ENCODE measurements around the gene BCOR. TPM values are rescaled to one million over a fixed set of nuclear protein-coding genes. Genes with fewer than 3 reads are reported as not detected.
A peak's percentile ranks its signal among the peaks of the same experiment; 100 is the strongest.

BCOR gene
- total and polyA plus RNA-seq, 4 donors, result 5.6 to 23.0 (median 11.0) TPM

DNA sequence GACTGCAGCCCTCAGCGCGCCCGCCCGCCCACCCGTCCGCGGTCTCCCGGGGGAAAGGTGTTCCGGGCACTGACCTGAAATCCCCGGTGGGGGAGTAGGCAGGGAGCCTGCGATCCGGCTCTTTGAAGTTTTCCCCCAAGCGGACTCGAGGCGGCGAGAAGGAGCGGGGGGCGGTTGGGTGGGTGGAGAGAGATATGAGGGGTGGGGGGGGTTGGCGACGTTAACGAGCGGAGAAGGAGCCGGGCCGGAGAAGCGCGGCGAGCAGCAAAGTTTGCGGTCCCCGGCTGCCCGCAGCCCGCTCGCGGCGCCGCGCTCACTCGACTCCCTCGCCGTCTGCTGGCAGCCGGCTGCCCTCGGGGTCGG, 636 bp downstream of the BCOR start (continued):
- TF ChIP-seq, protein P1, sequence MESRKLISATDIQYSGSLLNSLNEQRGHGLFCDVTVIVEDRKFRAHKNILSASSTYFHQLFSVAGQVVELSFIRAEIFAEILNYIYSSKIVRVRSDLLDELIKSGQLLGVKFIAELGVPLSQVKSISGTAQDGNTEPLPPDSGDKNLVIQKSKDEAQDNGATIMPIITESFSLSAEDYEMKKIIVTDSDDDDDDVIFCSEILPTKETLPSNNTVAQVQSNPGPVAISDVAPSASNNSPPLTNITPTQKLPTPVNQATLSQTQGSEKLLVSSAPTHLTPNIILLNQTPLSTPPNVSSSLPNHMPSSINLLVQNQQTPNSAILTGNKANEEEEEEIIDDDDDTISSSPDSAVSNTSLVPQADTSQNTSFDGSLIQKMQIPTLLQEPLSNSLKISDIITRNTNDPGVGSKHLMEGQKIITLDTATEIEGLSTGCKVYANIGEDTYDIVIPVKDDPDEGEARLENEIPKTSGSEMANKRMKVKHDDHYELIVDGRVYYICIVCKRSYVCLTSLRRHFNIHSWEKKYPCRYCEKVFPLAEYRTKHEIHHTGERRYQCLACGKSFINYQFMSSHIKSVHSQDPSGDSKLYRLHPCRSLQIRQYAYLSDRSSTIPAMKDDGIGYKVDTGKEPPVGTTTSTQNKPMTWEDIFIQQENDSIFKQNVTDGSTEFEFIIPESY (IDR thresholded peaks at IDR 0.05), result no peak
- TF ChIP-seq EGR1 (IDR thresholded peaks at IDR 0.05; ENCODE audit: low read depth in 2 of 2), result no peak
- TF ChIP-seq, protein P2, sequence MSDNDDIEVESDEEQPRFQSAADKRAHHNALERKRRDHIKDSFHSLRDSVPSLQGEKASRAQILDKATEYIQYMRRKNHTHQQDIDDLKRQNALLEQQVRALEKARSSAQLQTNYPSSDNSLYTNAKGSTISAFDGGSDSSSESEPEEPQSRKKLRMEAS (IDR thresholded peaks at IDR 0.05), result no peak
- no peak for TF ChIP-seq RAD21 (IDR thresholded peaks at IDR 0.05)
- no peak for TF ChIP-seq TAF1 (conservative IDR thresholded peaks at IDR 0.05)

- H3K9ac ChIP-seq (ENCODE audit: low read depth in 1 of 2, low read length in 2 of 2), result peak overlapping the region in 1 of 2 donors; percentile 22
- H3K27me3 ChIP-seq (ENCODE audit: control insufficient read depth in 4 of 4, insufficient read depth in 4 of 4, low read length in 3 of 4), result no peaks in the 10 kb centered on the region
- peak overlapping the region; percentile 79 to 89 for H3K27ac ChIP-seq (ENCODE audit: low read depth in 1 of 2, low read length in 2 of 2)
- H3K4me3 ChIP-seq (ENCODE audit: low read depth in 1 of 3, low read length in 3 of 3), result peak overlapping the region in 2 of 3 donors; percentile 70 to 92
- H3K9me3 ChIP-seq (ENCODE audit: control insufficient read depth in 4 of 4, low read length in 3 of 4), result no peaks in the 10 kb centered on the region
- H3K36me3 ChIP-seq (ENCODE audit: control insufficient read depth in 4 of 4, insufficient read depth in 3 of 4, low read depth in 1 of 4, low read length in 3 of 4), result no peaks in the 10 kb centered on the region
- WGBS, result under 1% methylated on average over 66 of the region's 66 CpGs
- H3K4me1 ChIP-seq (ENCODE audit: control insufficient read depth in 4 of 4, insufficient read depth in 4 of 4, low read length in 3 of 4), result peaks cover 7 to 39% (median 14%) of the 10 kb centered on the region in 4 donors
- no peak for TF ChIP-seq NR2F2 (IDR thresholded peaks at IDR 0.05)
- TF ChIP-seq, protein P3, sequence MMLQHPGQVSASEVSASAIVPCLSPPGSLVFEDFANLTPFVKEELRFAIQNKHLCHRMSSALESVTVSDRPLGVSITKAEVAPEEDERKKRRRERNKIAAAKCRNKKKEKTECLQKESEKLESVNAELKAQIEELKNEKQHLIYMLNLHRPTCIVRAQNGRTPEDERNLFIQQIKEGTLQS (IDR thresholded peaks at IDR 0.05), result no peak
- no peak for TF ChIP-seq RXRA (IDR thresholded peaks at IDR 0.05)
- no peak for TF ChIP-seq TAF1 (conservative IDR thresholded peaks at IDR 0.05)
- TF ChIP-seq GABPA (IDR thresholded peaks at IDR 0.05 in 1 of 2, conservative IDR thresholded peaks at IDR 0.05 in 1 of 2), result no peak
- no peak for TF ChIP-seq RAD21 (IDR thresholded peaks at IDR 0.05)
- no peak for TF ChIP-seq YY1 (IDR thresholded peaks at IDR 0.05)
- no peak for TF ChIP-seq HNF4A (conservative IDR thresholded peaks at IDR 0.05)
- TF ChIP-seq FOXA1 (IDR thresholded peaks at IDR 0.05), result no peak
- TF ChIP-seq CTCF (IDR thresholded peaks at IDR 0.05; ENCODE audit: low read depth, low read length, missing input control), result no peak
- no peak for TF ChIP-seq HNF4G (IDR thresholded peaks at IDR 0.05)
- TF ChIP-seq FOXA2 (IDR thresholded peaks at IDR 0.05), result no peak
- TF ChIP-seq, protein P2 (IDR thresholded peaks at IDR 0.05), result no peak
- no peak for TF ChIP-seq REST (IDR thresholded peaks at IDR 0.05)
- no peak for TF ChIP-seq SP1 (IDR thresholded peaks at IDR 0.05)
- TF ChIP-seq JUND (IDR thresholded peaks at IDR 0.05), result no peak
- TF ChIP-seq EGR1 (IDR thresholded peaks at IDR 0.05; ENCODE audit: low read depth in 2 of 2), result no peak
- TF ChIP-seq, protein P1 (IDR thresholded peaks at IDR 0.05), result no peak
- no peak for DNase-seq (ENCODE audit: low spot score)
These were observed 1.2 kb downstream of the BCOR start for GRCh38 chrX:40096395-40097091.
